Activated B cell treated with CpG ODN at 0.5 μM for 24 hours (primary cell): ENCODE data around the gene DIS3L2. TPM values are rescaled to one million over a fixed set of nuclear protein-coding genes. Genes with fewer than 3 reads are reported as not detected.

ENCODE experiments used
- ATAC-seq: fragments of 200-7000 bp; cut with Tn5 transposase; one replicate; pipeline ENCODE4 v1.10.0; 2021; ENCODE audit warnings: low read depth, mild to moderate bottlenecking, moderate library complexity
- CTCF ChIA-PET: fragments of 350-600 bp; sonication (Branson Sonifier 250); formaldehyde crosslinking; loops from one replicate; lab custom pipeline; 2021; ENCODE audit warnings: antibody characterized with exemption; lab: Charles Lee
- POLR2A ChIA-PET: fragments of 350-600 bp; sonication (Branson Sonifier 250); formaldehyde crosslinking; loops from one replicate; lab custom pipeline; 2021; ENCODE audit warnings: antibody characterized with exemption; lab: Charles Lee
- DNase-seq: peaks from one replicate; pipeline ENCODE4 v3.0.0; 2022
- H3K27ac Mint-ChIP-seq: one replicate; pipeline ENCODE4 v1.8.0; 2020; ENCODE audit warnings: mixed read lengths
- H3K27me3 Mint-ChIP-seq: one replicate; pipeline ENCODE4 v1.8.0; 2021; ENCODE audit warnings: mixed read lengths
- H3K36me3 Mint-ChIP-seq: one replicate; pipeline ENCODE4 v1.8.0; 2021; ENCODE audit warnings: low read depth, mixed read lengths
- H3K4me1 Mint-ChIP-seq: one replicate; pipeline ENCODE4 v1.8.0; 2021; ENCODE audit warnings: mixed read lengths
- H3K4me3 Mint-ChIP-seq: one replicate; pipeline ENCODE4 v1.8.0; 2020; ENCODE audit warnings: mild to moderate bottlenecking, mixed read lengths
- H3K9me3 Mint-ChIP-seq: one replicate; pipeline ENCODE4 v1.8.0; 2020; ENCODE audit warnings: mixed read lengths
- CTCF ChIP-seq: fragments of 200-600 bp; IDR thresholded peaks from one replicate; pipeline ENCODE4 v1.8.0; 2022; ENCODE audit warnings: antibody characterized with exemption, mild to moderate bottlenecking
- intact Hi-C: fragments of 100-400 bp; cut with micrococcal nuclease; formaldehyde crosslinking; loops from one replicate; pipeline ENCODE4 v1.15.1; 2024
- total RNA-seq: library from RNA; stranded (reverse); gene quantifications from 2 replicates; pipeline ENCODE4 v1.2.3, GENCODE V29; 2022

DIS3L2 gene
- total RNA-seq, 1 donor from 2014 or later, result 65.9 TPM

GRCh38 chr2:232238108-232238507 lies 276.6 kb downstream of the DIS3L2 start:
- no peak for TF ChIP-seq CTCF
- DNase-seq (no peak), ATAC-seq (no peak)
- Mint-ChIP-seq H3K4me3 (no peak overlapping the region), H3K27me3 (no peaks in the 10 kb centered on the region), H3K9me3 (no peaks in the 10 kb centered on the region), H3K4me1 (no peaks in the 10 kb centered on the region), H3K36me3 (peaks cover 34% of the 10 kb centered on the region), H3K27ac (no peak overlapping the region)
- ChIA-PET POLR2A (no interaction called here), CTCF (no interaction called here)
- intact Hi-C loops, result no loop called here

- intact Hi-C loops, result no loop called here
- Mint-ChIP-seq H3K27me3 (no peaks in the 10 kb centered on the region), H3K4me3 (no peak overlapping the region), H3K4me1 (no peaks in the 10 kb centered on the region), H3K9me3 (no peaks in the 10 kb centered on the region), H3K36me3 (peaks cover 34% of the 10 kb centered on the region), H3K27ac (no peak overlapping the region)
- DNase-seq (no peak), ATAC-seq (no peak)
- no peak for TF ChIP-seq CTCF
- CTCF ChIA-PET, result no interaction called here
- POLR2A ChIA-PET, result no interaction called here
Measured at GRCh38 chr2:232238596-232238995, 277.1 kb downstream of the DIS3L2 start.

- Mint-ChIP-seq H3K27ac (no peak overlapping the region), H3K27me3 (no peaks in the 10 kb centered on the region), H3K36me3 (peaks cover 34% of the 10 kb centered on the region), H3K4me1 (no peaks in the 10 kb centered on the region), H3K4me3 (no peak overlapping the region), H3K9me3 (no peaks in the 10 kb centered on the region)
- intact Hi-C loops, result no loop called here
- ChIA-PET CTCF (no interaction called here), POLR2A (no interaction called here)
- TF ChIP-seq CTCF, result no peak
- DNase-seq (no peak), ATAC-seq (no peak)
Measured at GRCh38 chr2:232239951-232240681, 278.6 kb downstream of the DIS3L2 start.

- DNase-seq (no peak), ATAC-seq (no peak)
- intact Hi-C loops, result no loop called here
- Mint-ChIP-seq H3K36me3 (peaks cover 35% of the 10 kb centered on the region), H3K4me3 (no peak overlapping the region), H3K27ac (no peak overlapping the region), H3K9me3 (no peaks in the 10 kb centered on the region), H3K27me3 (no peaks in the 10 kb centered on the region), H3K4me1 (no peaks in the 10 kb centered on the region)
- TF ChIP-seq CTCF, result no peak
- ChIA-PET POLR2A (no interaction called here), CTCF (no interaction called here)
Measured at GRCh38 chr2:232240906-232241305, 279.4 kb downstream of the DIS3L2 start.

GRCh38 chr2:232242316-232242715 lies 280.8 kb downstream of the DIS3L2 start:
- CTCF ChIA-PET, result no interaction called here
- ATAC-seq (no peak), DNase-seq (no peak)
- Mint-ChIP-seq H3K27me3 (no peaks in the 10 kb centered on the region), H3K9me3 (no peaks in the 10 kb centered on the region), H3K4me1 (no peaks in the 10 kb centered on the region), H3K36me3 (peaks cover 37% of the 10 kb centered on the region), H3K4me3 (no peak overlapping the region), H3K27ac (no peak overlapping the region)
- POLR2A ChIA-PET, result no interaction called here
- no peak for TF ChIP-seq CTCF
- intact Hi-C loops, result no loop called here
